ENCODE data around the gene MVB12A. TPM values are rescaled to one million over a fixed set of nuclear protein-coding genes. Genes with fewer than 3 reads are reported as not detected.

Gene MVB12A
- total RNA-seq, 4 donors from 2014 or later: 30.8 to 44.7 (median 37.7) TPM

- Histone ChIP-seq H3K4me1 (peaks cover 0 to 56% (median 18%) of the 10 kb centered on the region in 3 donors), H3K9me3 (no peaks in the 10 kb centered on the region), H3K27me3 (peaks cover 6% of the 10 kb centered on the region), H3K36me3 (no peaks in the 10 kb centered on the region), H3K27ac (peak overlapping the region in 3 of 4 donors; percentile 88 to 92 (median 91)), H3K4me3 (no peak overlapping the region)
- WGBS, 2 donors (ENCODE audit: low coverage in 1 of 2): 78 to 80% methylated on average over 5 to 7 of the region's 12 CpGs
- no peak for TF ChIP-seq POLR2AphosphoS5 (IDR thresholded peaks at IDR 0.05)
- no peak for TF ChIP-seq POLR2A (IDR thresholded peaks at IDR 0.05)
- TF ChIP-seq EP300 (IDR thresholded peaks at IDR 0.05): no peak
- no peak for TF ChIP-seq CTCF (IDR thresholded peaks at IDR 0.05)
- ATAC-seq: no peak
These were observed 47.8 kb downstream of the MVB12A start for GRCh38 chr19:17467471-17468301.

GRCh38 chr19:17468302-17469091 is 48.6 kb downstream of the MVB12A start:
- Histone ChIP-seq H3K4me3 (peak overlapping the region; percentile 76 to 89), H3K9me3 (no peaks in the 10 kb centered on the region), H3K27ac (peak overlapping the region; percentile 59 to 92 (median 90)), H3K4me1 (peaks cover 0 to 62% (median 18%) of the 10 kb centered on the region in 3 donors), H3K36me3 (no peaks in the 10 kb centered on the region), H3K27me3 (no peaks in the 10 kb centered on the region)
- TF ChIP-seq POLR2AphosphoS5 (IDR thresholded peaks at IDR 0.05) (peak; percentile 49), POLR2A (IDR thresholded peaks at IDR 0.05) (no peak), CTCF (IDR thresholded peaks at IDR 0.05) (peak in 1 of 4 experiments; percentile 8)
- WGBS, 2 donors (ENCODE audit: low coverage in 1 of 2): 41 to 100% methylated on average over 1 to 16 of the region's 25 CpGs
- ATAC-seq: no peak

GRCh38 chr19:17469092-17469480 is 49.2 kb downstream of the MVB12A start:
- no peaks in the 10 kb centered on the region for H3K36me3 ChIP-seq
- no peak for ATAC-seq
- peak overlapping the region; percentile 59 to 92 (median 90) for H3K27ac ChIP-seq
- H3K4me3 ChIP-seq: peak overlapping the region; percentile 76 to 89
- H3K4me1 ChIP-seq: peaks cover 0 to 62% (median 18%) of the 10 kb centered on the region in 3 donors
- TF ChIP-seq POLR2AphosphoS5 (IDR thresholded peaks at IDR 0.05) (no peak), EP300 (IDR thresholded peaks at IDR 0.05) (no peak), POLR2A (IDR thresholded peaks at IDR 0.05) (no peak), CTCF (IDR thresholded peaks at IDR 0.05) (no peak)
- H3K27me3 ChIP-seq: no peaks in the 10 kb centered on the region
- no peaks in the 10 kb centered on the region for H3K9me3 ChIP-seq
- no CpG with 5 or more reads among the region's 19 CpGs for WGBS, 2 donors (ENCODE audit: low coverage in 1 of 2)

- H3K36me3 ChIP-seq: no peaks in the 10 kb centered on the region
- H3K27me3 ChIP-seq: no peaks in the 10 kb centered on the region
- peak overlapping the region; percentile 76 to 89 for H3K4me3 ChIP-seq
- peaks cover 0 to 62% (median 18%) of the 10 kb centered on the region in 3 donors for H3K4me1 ChIP-seq
- 0% methylated on average over 1 of the region's 31 CpGs; no CpG with 5 or more reads in 1 of the 2 donors for WGBS, 2 donors (ENCODE audit: low coverage in 1 of 2)
- no peaks in the 10 kb centered on the region for H3K9me3 ChIP-seq
- TF ChIP-seq EP300 (IDR thresholded peaks at IDR 0.05) (no peak), CTCF (IDR thresholded peaks at IDR 0.05) (peak in 1 of 4 experiments; percentile 4), POLR2A (IDR thresholded peaks at IDR 0.05) (no peak), POLR2AphosphoS5 (IDR thresholded peaks at IDR 0.05) (peak; percentile 49)
- H3K27ac ChIP-seq: peak overlapping the region; percentile 59 to 92 (median 90)
- peak; percentile 77 for ATAC-seq
These were observed 49.7 kb downstream of the MVB12A start for GRCh38 chr19:17469481-17470067.
